Nephron (organoid): ENCODE data around the gene MICAL3.
"Not testable (repeated sequence)": the region's sequence is repeated elsewhere in the genome, so short reads cannot be mapped to it uniquely, and the experiment has no call there.

Experiments
- H3K27ac Mint-ChIP-seq, 3 experiments: 2 replicates each; pipeline ENCODE4 v1.8.0; 2020; ENCODE audit warnings: mixed read lengths in 3 of 3, mild to moderate bottlenecking in 2 of 3, moderate library complexity in 1 of 3
- H3K27me3 Mint-ChIP-seq: 2 replicates; pipeline ENCODE4 v1.8.0; 2021; ENCODE audit warnings: low read depth, mild to moderate bottlenecking, moderate library complexity, mixed read lengths
- H3K36me3 Mint-ChIP-seq: 2 replicates; pipeline ENCODE4 v1.8.0; 2020; ENCODE audit warnings: low read depth, mixed read lengths
- H3K4me1 Mint-ChIP-seq: 2 replicates; pipeline ENCODE4 v1.8.0; 2020; ENCODE audit warnings: mixed read lengths
- H3K4me3 Mint-ChIP-seq, 3 experiments: 2 replicates each; pipeline ENCODE4 v1.8.0; 2020; ENCODE audit warnings: mild to moderate bottlenecking in 3 of 3, mixed read lengths in 3 of 3, moderate library complexity in 2 of 3
- H3K9me3 Mint-ChIP-seq: 2 replicates; pipeline ENCODE4 v1.8.0; 2020; ENCODE audit warnings: mixed read lengths
- CTCF ChIP-seq, 3 experiments: fragments of 200-600 bp; sonication (generic); IDR thresholded peaks; one replicate each; pipeline ENCODE4 v1.5.0; 2021; ENCODE audit warnings: antibody characterized with exemption in 3 of 3; ENCODE audit not compliant: unreplicated experiment in 3 of 3

MICAL3 gene

DNA sequence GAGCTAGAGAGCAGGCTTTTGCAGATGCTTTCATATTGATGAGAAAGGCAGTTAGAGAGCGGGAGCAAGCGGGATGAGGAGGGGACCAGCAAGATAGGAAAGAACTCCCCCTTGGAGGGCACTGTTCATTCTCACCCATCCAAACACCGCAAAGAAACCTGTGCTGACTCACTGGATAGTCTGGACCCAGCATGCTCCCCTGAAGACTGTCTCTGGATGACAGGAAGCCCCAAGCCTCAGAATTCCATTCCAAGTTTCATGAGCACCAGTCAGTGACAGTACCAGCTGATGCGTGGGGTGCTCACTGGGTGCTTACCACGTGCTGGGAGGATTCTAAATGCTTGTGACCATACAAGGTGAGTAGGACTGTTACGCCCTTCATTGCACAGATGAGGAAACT, 34.2 kb downstream of the MICAL3 start:
- no peak overlapping the region for H3K27ac Mint-ChIP-seq
- H3K27me3 Mint-ChIP-seq: no peaks in the 10 kb centered on the region
- no peak for TF ChIP-seq CTCF (IDR thresholded peaks at IDR 0.05; ENCODE audit: unreplicated experiment in 3 of 3)
- H3K36me3 Mint-ChIP-seq: no peaks in the 10 kb centered on the region
- H3K4me1 Mint-ChIP-seq: peaks cover 29% of the 10 kb centered on the region
- H3K9me3 Mint-ChIP-seq: no peaks in the 10 kb centered on the region
- H3K4me3 Mint-ChIP-seq: no peak overlapping the region

DNA sequence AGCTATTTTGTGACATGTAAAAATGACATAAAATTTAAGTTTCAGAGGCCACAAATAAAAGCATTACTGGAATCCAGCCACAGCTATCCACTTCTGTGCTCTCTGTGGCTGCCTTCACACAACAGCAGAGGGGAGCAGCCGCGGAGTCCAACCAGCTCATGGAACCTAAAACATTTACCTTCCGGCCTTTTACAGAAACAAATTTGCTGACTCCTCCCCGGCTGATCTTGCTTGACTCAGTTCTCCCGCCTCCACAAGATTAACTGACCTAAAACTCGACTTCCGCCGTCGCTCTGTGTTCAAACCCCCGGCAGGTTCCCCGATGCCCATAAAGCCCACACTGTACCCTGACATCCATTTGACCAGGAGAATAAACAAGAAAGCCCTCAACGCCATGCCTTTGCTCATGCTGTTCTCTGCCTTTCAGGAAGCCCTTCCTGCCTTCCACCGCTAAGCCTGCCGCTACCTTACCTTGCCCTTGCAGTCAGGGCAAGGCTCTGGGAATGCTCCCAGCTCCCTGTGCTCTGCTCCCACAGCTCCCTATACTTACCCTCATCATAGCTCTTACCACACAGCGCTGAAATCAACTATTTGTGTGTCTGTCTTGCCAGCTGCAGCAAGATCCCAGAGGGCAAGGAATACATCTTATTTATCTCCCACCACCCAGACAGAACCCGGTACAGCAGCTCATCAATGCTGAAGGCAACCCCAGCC, 35.4 kb downstream of the MICAL3 start:
- Mint-ChIP-seq H3K4me1 (peaks cover 33% of the 10 kb centered on the region), H3K4me3 (no peak overlapping the region), H3K27ac (peak overlapping the region; percentile 3 to 54 (median 42)), H3K27me3 (no peaks in the 10 kb centered on the region), H3K9me3 (no peaks in the 10 kb centered on the region), H3K36me3 (no peaks in the 10 kb centered on the region)
- no peak for TF ChIP-seq CTCF (IDR thresholded peaks at IDR 0.05; ENCODE audit: unreplicated experiment in 3 of 3)

GRCh38 chr22:17985606-17986005, 38.8 kb downstream of the MICAL3 start:
- Mint-ChIP-seq H3K27me3 (no peaks in the 10 kb centered on the region), H3K4me1 (peaks cover 42% of the 10 kb centered on the region), H3K4me3 (no peak overlapping the region), H3K27ac (peak overlapping the region in 1 of 3 experiments; percentile 60), H3K9me3 (no peaks in the 10 kb centered on the region), H3K36me3 (no peaks in the 10 kb centered on the region)
- no peak for TF ChIP-seq CTCF (IDR thresholded peaks at IDR 0.05; ENCODE audit: unreplicated experiment in 3 of 3)

DNA sequence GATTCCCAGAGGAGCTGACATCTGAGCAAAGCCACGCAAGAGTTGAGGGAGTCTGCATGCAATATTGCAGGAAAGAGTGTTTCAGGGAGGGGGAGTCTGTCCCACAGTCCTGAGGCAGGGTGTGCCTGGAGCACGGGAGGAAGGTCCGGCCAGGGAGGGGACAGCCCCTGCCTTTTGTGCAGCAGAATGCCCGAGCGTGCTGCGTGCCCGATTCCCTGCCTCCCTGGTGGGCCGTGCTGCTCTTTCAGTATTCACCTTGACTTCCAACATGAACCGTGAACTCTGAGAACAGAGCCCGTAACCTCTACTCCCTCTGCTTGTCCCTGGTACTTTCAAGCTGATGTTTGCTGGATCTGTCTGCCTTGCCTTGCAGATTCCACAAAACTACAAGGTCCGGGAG, 39.3 kb downstream of the MICAL3 start:
- not testable (repeated sequence) for H3K36me3 Mint-ChIP-seq, H3K9me3 Mint-ChIP-seq, H3K27me3 Mint-ChIP-seq, H3K4me3 Mint-ChIP-seq
- Mint-ChIP-seq H3K27ac (peak overlapping the region in 1 of 3 experiments; percentile 60), H3K4me1 (peaks cover 48% of the 10 kb centered on the region)

- TF ChIP-seq CTCF (IDR thresholded peaks at IDR 0.05; ENCODE audit: unreplicated experiment in 3 of 3): no peak
- H3K9me3 Mint-ChIP-seq: no peaks in the 10 kb centered on the region
- H3K4me3 Mint-ChIP-seq: no peak overlapping the region
- H3K36me3 Mint-ChIP-seq: no peaks in the 10 kb centered on the region
- no peaks in the 10 kb centered on the region for H3K27me3 Mint-ChIP-seq
- peak overlapping the region in 1 of 3 experiments; percentile 14 for H3K27ac Mint-ChIP-seq
- peaks cover 42% of the 10 kb centered on the region for H3K4me1 Mint-ChIP-seq
Observed at GRCh38 chr22:17984114-17984513, 40.2 kb downstream of the MICAL3 start.

- TF ChIP-seq CTCF (IDR thresholded peaks at IDR 0.05; ENCODE audit: unreplicated experiment in 3 of 3): no peak
- H3K4me3 Mint-ChIP-seq: no peak overlapping the region
- H3K27ac Mint-ChIP-seq: peak overlapping the region in 1 of 3 experiments; percentile 14
- peaks cover 37% of the 10 kb centered on the region for H3K4me1 Mint-ChIP-seq
- no peaks in the 10 kb centered on the region for H3K27me3 Mint-ChIP-seq
- H3K9me3 Mint-ChIP-seq: no peaks in the 10 kb centered on the region
- no peaks in the 10 kb centered on the region for H3K36me3 Mint-ChIP-seq
Observed at GRCh38 chr22:17982572-17983141, 41.7 kb downstream of the MICAL3 start.
